Stimulated activated CD4-positive, alpha-beta T cell treated with anti-CD3 and anti-CD28 coated beads, Interleukin-15, amount 100 ng/mL, for 1 hour (primary cell): ENCODE data around the gene PACSIN1.

Experiments used
- DNase-seq, 2 donors: peaks; one replicate each; pipeline ENCODE4 v3.0.0-alpha.2; 2020; ENCODE audit warnings: low read depth in 1 of 2, low spot score in 1 of 2

Gene PACSIN1

GRCh38 chr6:34560366-34561226 lies 94.7 kb downstream of the PACSIN1 start:
- DNase-seq: no peak

- DNase-seq: no peak
Measured at GRCh38 chr6:34561227-34561530, 95.3 kb downstream of the PACSIN1 start.

- DNase-seq: no peak
Measured at GRCh38 chr6:34562350-34562749, 96.5 kb downstream of the PACSIN1 start.

- DNase-seq: no peak
Measured at GRCh38 chr6:34562861-34563512, 97.1 kb downstream of the PACSIN1 start.

GRCh38 chr6:34563513-34563870 lies 97.6 kb downstream of the PACSIN1 start:
- no peak for DNase-seq

GRCh38 chr6:34564181-34564580 lies 98.3 kb downstream of the PACSIN1 start:
- DNase-seq: no peak

GRCh38 chr6:34565722-34566137 lies 99.9 kb downstream of the PACSIN1 start:
- no peak for DNase-seq

GRCh38 chr6:34566830-34567546 lies 101.1 kb downstream of the PACSIN1 start:
- no peak for DNase-seq

GRCh38 chr6:34568341-34569201 lies 102.7 kb downstream of the PACSIN1 start:
- no peak for DNase-seq

- no peak for DNase-seq
Measured at GRCh38 chr6:34569361-34569973, 103.6 kb downstream of the PACSIN1 start.

- DNase-seq: no peak
Measured at GRCh38 chr6:34570066-34570833, 104.4 kb downstream of the PACSIN1 start.

- no peak for DNase-seq
Measured at GRCh38 chr6:34571388-34571787, 105.5 kb downstream of the PACSIN1 start.

- no peak for DNase-seq
Measured at GRCh38 chr6:34572021-34572420, 106.1 kb downstream of the PACSIN1 start.

GRCh38 chr6:34572585-34572984 lies 106.7 kb downstream of the PACSIN1 start:
- DNase-seq: no peak

- no peak for DNase-seq
Measured at GRCh38 chr6:34573567-34574183, 107.8 kb downstream of the PACSIN1 start.

GRCh38 chr6:34574647-34575293 lies 108.9 kb downstream of the PACSIN1 start:
- no peak for DNase-seq

GRCh38 chr6:34575326-34575725 lies 109.5 kb downstream of the PACSIN1 start:
- no peak for DNase-seq

GRCh38 chr6:34576286-34576955 lies 110.5 kb downstream of the PACSIN1 start:
- no peak for DNase-seq
